WTC11 (cell line): ENCODE results near the gene PRB4. TPM values are rescaled to one million over a fixed set of nuclear protein-coding genes. Genes with fewer than 3 reads are reported as not detected.

Source experiments
- ATAC-seq: fragments of 200-7000 bp; cut with Tn5 transposase; 2 replicates; pipeline ENCODE4 v1.10.0; 2021; ENCODE audit warnings: mild to moderate bottlenecking, moderate library complexity
- CTCF ChIA-PET: fragments of 300-600 bp; sonication (Branson Sonifier 250); formaldehyde crosslinking; loops from one replicate; lab custom pipeline; 2021; ENCODE audit warnings: antibody characterized with exemption; lab: Charles Lee
- POLR2A ChIA-PET: fragments of 350-600 bp; sonication (Branson Sonifier 250); formaldehyde crosslinking; loops from one replicate; lab custom pipeline; 2021; ENCODE audit warnings: antibody characterized with exemption; lab: Charles Lee
- DNase-seq: peaks from one replicate; pipeline ENCODE4 v3.0.0; 2021; ENCODE audit warnings: low spot score
- H3K27ac Mint-ChIP-seq: 2 replicates; pipeline ENCODE4 v1.8.0; 2021; ENCODE audit warnings: mixed read lengths
- H3K27me3 Mint-ChIP-seq: 2 replicates; pipeline ENCODE4 v1.8.0; 2021; ENCODE audit warnings: low read depth, mild to moderate bottlenecking, moderate library complexity, mixed read lengths
- H3K36me3 Mint-ChIP-seq: 2 replicates; pipeline ENCODE4 v1.8.0; 2021; ENCODE audit warnings: mixed read lengths
- H3K4me1 Mint-ChIP-seq: 2 replicates; pipeline ENCODE4 v1.8.0; 2022; ENCODE audit warnings: mixed read lengths
- H3K4me3 Mint-ChIP-seq: 2 replicates; pipeline ENCODE4 v1.8.0; 2021; ENCODE audit warnings: mild to moderate bottlenecking, moderate library complexity, mixed read lengths
- H3K9me3 Mint-ChIP-seq: 2 replicates; pipeline ENCODE4 v1.8.0; 2021; ENCODE audit warnings: mixed read lengths
- CREB1 ChIP-seq: sonication (generic); formaldehyde crosslinking; IDR thresholded peaks from 2 replicates; pipeline ENCODE4 v1.8.0; 2023; ENCODE audit warnings: mild to moderate bottlenecking, missing genetic modification reagents
- ETV6 ChIP-seq: sonication (generic); formaldehyde crosslinking; IDR thresholded peaks from 2 replicates; pipeline ENCODE4 v1.8.1; 2022; ENCODE audit warnings: mild to moderate bottlenecking, missing genetic modification reagents
- FOXP1 ChIP-seq: sonication (generic); formaldehyde crosslinking; IDR thresholded peaks from 2 replicates; pipeline ENCODE4 v1.8.0; 2022; ENCODE audit warnings: missing genetic modification reagents, mild to moderate bottlenecking, moderate library complexity, borderline replicate concordance
- GRHL2 ChIP-seq: fragments of 250-450 bp; sonication (Bioruptor Pico); IDR thresholded peaks from 2 replicates; pipeline ENCODE4 v1.8.0; 2022; ENCODE audit warnings: mild to moderate bottlenecking, moderate library complexity; ENCODE audit not compliant: insufficient replicate concordance, severe bottlenecking
- MXD4 ChIP-seq: fragments of 250-450 bp; sonication (Bioruptor Pico); IDR thresholded peaks from 2 replicates; pipeline ENCODE4 v1.8.0; 2021; ENCODE audit warnings: mild to moderate bottlenecking, moderate library complexity, borderline replicate concordance
- MYBL2 ChIP-seq: sonication (generic); formaldehyde crosslinking; IDR thresholded peaks from 2 replicates; pipeline ENCODE4 v1.8.1; 2023; ENCODE audit warnings: mild to moderate bottlenecking, moderate library complexity, missing genetic modification reagents
- NFYB ChIP-seq: sonication (generic); formaldehyde crosslinking; conservative IDR thresholded peaks from 2 replicates; pipeline ENCODE4 v1.8.0; 2022; ENCODE audit warnings: low read depth, missing genetic modification reagents
- NR3C1 ChIP-seq: sonication (generic); formaldehyde crosslinking; conservative IDR thresholded peaks from 2 replicates; pipeline ENCODE4 v1.8.1; 2023; ENCODE audit warnings: low read depth, mild to moderate bottlenecking, missing genetic modification reagents
- PRDM15 ChIP-seq: sonication (generic); formaldehyde crosslinking; IDR thresholded peaks from 2 replicates; pipeline ENCODE4 v1.8.0; 2022; ENCODE audit warnings: missing genetic modification reagents
- RORB ChIP-seq: fragments of 250-450 bp; sonication (Bioruptor Pico); IDR thresholded peaks from 2 replicates; pipeline ENCODE4 v1.9.0; 2021; ENCODE audit warnings: mild to moderate bottlenecking
- ZNF121 ChIP-seq: sonication (generic); formaldehyde crosslinking; IDR thresholded peaks from 2 replicates; pipeline ENCODE4 v1.8.0; 2023; ENCODE audit warnings: missing genetic modification reagents
- total RNA-seq: library from RNA; stranded (reverse); gene quantifications from 3 replicates; pipeline ENCODE4 v1.2.3, GENCODE V29; 2021
- TF ChIP-seq, protein P1 (sequence below): sonication (generic); formaldehyde crosslinking; IDR thresholded peaks from 2 replicates; pipeline ENCODE4 v1.8.1; 2022; ENCODE audit warnings: low read depth, mild to moderate bottlenecking, moderate library complexity, missing genetic modification reagents, borderline replicate concordance
- TF ChIP-seq, protein P2 (sequence below): sonication (generic); formaldehyde crosslinking; IDR thresholded peaks from 2 replicates; pipeline ENCODE4 v1.8.1; 2023; ENCODE audit warnings: mild to moderate bottlenecking, missing genetic modification reagents
- TF ChIP-seq, protein P3 (sequence below): sonication (generic); formaldehyde crosslinking; IDR thresholded peaks from 2 replicates; pipeline ENCODE4 v1.8.1; 2023; ENCODE audit warnings: mild to moderate bottlenecking, missing genetic modification reagents, moderate library complexity
- TF ChIP-seq, protein P4 (sequence below): sonication (generic); formaldehyde crosslinking; conservative IDR thresholded peaks from 2 replicates; pipeline ENCODE4 v1.8.1; 2022; ENCODE audit warnings: mild to moderate bottlenecking, missing genetic modification reagents
- TF ChIP-seq, protein P5 (sequence below): fragments of 200-600 bp; IDR thresholded peaks from 2 replicates; pipeline ENCODE4 v1.8.0; 2022; ENCODE audit warnings: antibody characterized with exemption
- TF ChIP-seq, protein P6 (sequence below): sonication (generic); formaldehyde crosslinking; IDR thresholded peaks from 2 replicates; pipeline ENCODE4 v1.8.1; 2023; ENCODE audit warnings: mild to moderate bottlenecking, missing genetic modification reagents

The PRB4 gene
- total RNA-seq, 1 experiment from 2014 or later: not detected

- H3K36me3 Mint-ChIP-seq: no peaks in the 10 kb centered on the region
- CTCF ChIA-PET: no interaction called here
- POLR2A ChIA-PET: no interaction called here
- H3K27me3 Mint-ChIP-seq: no peaks in the 10 kb centered on the region
- H3K27ac Mint-ChIP-seq: no peak overlapping the region
- H3K4me1 Mint-ChIP-seq: peaks cover 7% of the 10 kb centered on the region
- ATAC-seq (no peak), DNase-seq (no peak)
- TF ChIP-seq, protein P1, sequence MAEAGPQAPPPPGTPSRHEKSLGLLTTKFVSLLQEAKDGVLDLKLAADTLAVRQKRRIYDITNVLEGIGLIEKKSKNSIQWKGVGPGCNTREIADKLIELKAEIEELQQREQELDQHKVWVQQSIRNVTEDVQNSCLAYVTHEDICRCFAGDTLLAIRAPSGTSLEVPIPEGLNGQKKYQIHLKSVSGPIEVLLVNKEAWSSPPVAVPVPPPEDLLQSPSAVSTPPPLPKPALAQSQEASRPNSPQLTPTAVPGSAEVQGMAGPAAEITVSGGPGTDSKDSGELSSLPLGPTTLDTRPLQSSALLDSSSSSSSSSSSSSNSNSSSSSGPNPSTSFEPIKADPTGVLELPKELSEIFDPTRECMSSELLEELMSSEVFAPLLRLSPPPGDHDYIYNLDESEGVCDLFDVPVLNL (CRISPR knock-in tag): no peak
- TF ChIP-seq, protein P2, sequence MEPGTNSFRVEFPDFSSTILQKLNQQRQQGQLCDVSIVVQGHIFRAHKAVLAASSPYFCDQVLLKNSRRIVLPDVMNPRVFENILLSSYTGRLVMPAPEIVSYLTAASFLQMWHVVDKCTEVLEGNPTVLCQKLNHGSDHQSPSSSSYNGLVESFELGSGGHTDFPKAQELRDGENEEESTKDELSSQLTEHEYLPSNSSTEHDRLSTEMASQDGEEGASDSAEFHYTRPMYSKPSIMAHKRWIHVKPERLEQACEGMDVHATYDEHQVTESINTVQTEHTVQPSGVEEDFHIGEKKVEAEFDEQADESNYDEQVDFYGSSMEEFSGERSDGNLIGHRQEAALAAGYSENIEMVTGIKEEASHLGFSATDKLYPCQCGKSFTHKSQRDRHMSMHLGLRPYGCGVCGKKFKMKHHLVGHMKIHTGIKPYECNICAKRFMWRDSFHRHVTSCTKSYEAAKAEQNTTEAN (CRISPR knock-in tag): no peak
- TF ChIP-seq, protein P3, sequence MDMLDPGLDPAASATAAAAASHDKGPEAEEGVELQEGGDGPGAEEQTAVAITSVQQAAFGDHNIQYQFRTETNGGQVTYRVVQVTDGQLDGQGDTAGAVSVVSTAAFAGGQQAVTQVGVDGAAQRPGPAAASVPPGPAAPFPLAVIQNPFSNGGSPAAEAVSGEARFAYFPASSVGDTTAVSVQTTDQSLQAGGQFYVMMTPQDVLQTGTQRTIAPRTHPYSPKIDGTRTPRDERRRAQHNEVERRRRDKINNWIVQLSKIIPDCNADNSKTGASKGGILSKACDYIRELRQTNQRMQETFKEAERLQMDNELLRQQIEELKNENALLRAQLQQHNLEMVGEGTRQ (CRISPR knock-in tag): no peak
- TF ChIP-seq NFYB (CRISPR knock-in tag): no peak
- peaks cover 3% of the 10 kb centered on the region for H3K9me3 Mint-ChIP-seq
- H3K4me3 Mint-ChIP-seq: no peak overlapping the region
Measured at GRCh38 chr12:11307143-11307542, 3.1 kb downstream of the PRB4 start.

GRCh38 chr12:11273449-11273848, 36.8 kb downstream of the PRB4 start:
- no peak overlapping the region for H3K27ac Mint-ChIP-seq
- H3K36me3 Mint-ChIP-seq: no peaks in the 10 kb centered on the region
- no peak for DNase-seq
- H3K4me1 Mint-ChIP-seq: no peaks in the 10 kb centered on the region
- no peak overlapping the region for H3K4me3 Mint-ChIP-seq
- CTCF ChIA-PET: no interaction called here
- TF ChIP-seq, protein P4, sequence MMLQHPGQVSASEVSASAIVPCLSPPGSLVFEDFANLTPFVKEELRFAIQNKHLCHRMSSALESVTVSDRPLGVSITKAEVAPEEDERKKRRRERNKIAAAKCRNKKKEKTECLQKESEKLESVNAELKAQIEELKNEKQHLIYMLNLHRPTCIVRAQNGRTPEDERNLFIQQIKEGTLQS (CRISPR knock-in tag): no peak
- no peak for TF ChIP-seq PRDM15 (CRISPR knock-in tag)
- TF ChIP-seq, protein P5, sequence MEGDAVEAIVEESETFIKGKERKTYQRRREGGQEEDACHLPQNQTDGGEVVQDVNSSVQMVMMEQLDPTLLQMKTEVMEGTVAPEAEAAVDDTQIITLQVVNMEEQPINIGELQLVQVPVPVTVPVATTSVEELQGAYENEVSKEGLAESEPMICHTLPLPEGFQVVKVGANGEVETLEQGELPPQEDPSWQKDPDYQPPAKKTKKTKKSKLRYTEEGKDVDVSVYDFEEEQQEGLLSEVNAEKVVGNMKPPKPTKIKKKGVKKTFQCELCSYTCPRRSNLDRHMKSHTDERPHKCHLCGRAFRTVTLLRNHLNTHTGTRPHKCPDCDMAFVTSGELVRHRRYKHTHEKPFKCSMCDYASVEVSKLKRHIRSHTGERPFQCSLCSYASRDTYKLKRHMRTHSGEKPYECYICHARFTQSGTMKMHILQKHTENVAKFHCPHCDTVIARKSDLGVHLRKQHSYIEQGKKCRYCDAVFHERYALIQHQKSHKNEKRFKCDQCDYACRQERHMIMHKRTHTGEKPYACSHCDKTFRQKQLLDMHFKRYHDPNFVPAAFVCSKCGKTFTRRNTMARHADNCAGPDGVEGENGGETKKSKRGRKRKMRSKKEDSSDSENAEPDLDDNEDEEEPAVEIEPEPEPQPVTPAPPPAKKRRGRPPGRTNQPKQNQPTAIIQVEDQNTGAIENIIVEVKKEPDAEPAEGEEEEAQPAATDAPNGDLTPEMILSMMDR: no peak
- TF ChIP-seq, all 79 proteins: peak for 0
- no peak for ATAC-seq
- Mint-ChIP-seq H3K9me3 (no peaks in the 10 kb centered on the region), H3K27me3 (no peaks in the 10 kb centered on the region)
- POLR2A ChIA-PET: no interaction called here

DNA sequence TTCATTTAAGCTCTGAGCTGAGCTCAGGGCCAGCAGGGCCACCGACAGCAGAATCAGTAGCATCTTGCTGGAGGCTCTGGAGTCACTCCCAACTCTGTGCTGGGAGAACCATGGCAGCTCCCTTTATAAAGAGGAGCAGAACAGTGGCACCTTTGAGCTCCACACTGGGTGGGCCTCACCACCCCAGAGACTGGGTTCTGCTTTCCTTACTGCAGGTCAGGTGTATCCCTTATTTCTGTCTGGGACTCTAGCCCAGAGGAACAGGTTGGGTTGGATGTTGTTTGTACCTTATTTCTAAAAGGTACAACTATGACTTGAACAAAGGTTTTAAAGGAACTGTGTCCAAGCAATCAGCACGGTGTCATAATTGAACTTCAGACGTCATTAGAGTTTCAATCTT, 40.6 kb downstream of the PRB4 start, which contains the start of gene PRB3:
Gene PRB3, minus strand, starts transcription at position 101 of the 400 bp plus-strand sequence. Its CDS starts 38 bp downstream, at position 63.
- no peak within 1 kb of the TSS for H3K27ac Mint-ChIP-seq
- no peak for ATAC-seq
- no peaks in the 10 kb centered on the region for H3K4me1 Mint-ChIP-seq
- no peak within 1 kb of the TSS for H3K4me3 Mint-ChIP-seq
- DNase-seq: no peak
- ChIA-PET CTCF (no interaction called here), POLR2A (no interaction called here)
- no peaks in the 10 kb centered on the region for H3K9me3 Mint-ChIP-seq
- H3K36me3 Mint-ChIP-seq: no peaks in the 10 kb centered on the region
- no peaks in the 10 kb centered on the region for H3K27me3 Mint-ChIP-seq
- TF ChIP-seq FOXP1 (CRISPR knock-in tag) (no peak), NR3C1 (CRISPR knock-in tag) (no peak), ETV6 (CRISPR knock-in tag) (no peak), CREB1 (CRISPR knock-in tag) (no peak), RORB (CRISPR knock-in tag) (no peak), ZNF121 (CRISPR knock-in tag) (no peak), GRHL2 (CRISPR knock-in tag) (no peak), MYBL2 (CRISPR knock-in tag) (no peak), MXD4 (CRISPR knock-in tag) (no peak)
- TF ChIP-seq, protein P6, sequence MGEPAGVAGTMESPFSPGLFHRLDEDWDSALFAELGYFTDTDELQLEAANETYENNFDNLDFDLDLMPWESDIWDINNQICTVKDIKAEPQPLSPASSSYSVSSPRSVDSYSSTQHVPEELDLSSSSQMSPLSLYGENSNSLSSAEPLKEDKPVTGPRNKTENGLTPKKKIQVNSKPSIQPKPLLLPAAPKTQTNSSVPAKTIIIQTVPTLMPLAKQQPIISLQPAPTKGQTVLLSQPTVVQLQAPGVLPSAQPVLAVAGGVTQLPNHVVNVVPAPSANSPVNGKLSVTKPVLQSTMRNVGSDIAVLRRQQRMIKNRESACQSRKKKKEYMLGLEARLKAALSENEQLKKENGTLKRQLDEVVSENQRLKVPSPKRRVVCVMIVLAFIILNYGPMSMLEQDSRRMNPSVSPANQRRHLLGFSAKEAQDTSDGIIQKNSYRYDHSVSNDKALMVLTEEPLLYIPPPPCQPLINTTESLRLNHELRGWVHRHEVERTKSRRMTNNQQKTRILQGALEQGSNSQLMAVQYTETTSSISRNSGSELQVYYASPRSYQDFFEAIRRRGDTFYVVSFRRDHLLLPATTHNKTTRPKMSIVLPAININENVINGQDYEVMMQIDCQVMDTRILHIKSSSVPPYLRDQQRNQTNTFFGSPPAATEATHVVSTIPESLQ: no peak
